Activated CD4-positive, alpha-beta T cell treated with anti-CD3 and anti-CD28 coated beads for 36 hours (primary cell): ENCODE data around the gene KNL1. TPM values are rescaled to one million over a fixed set of nuclear protein-coding genes. Genes with fewer than 3 reads are reported as not detected.
"Not testable (repeated sequence)": the region's sequence is repeated elsewhere in the genome, so short reads cannot be mapped to it uniquely, and the experiment has no call there.

Experiments
- ATAC-seq: fragments of 200-7000 bp; cut with Tn5 transposase; one replicate; pipeline ENCODE4 v1.10.0; 2021; ENCODE audit warnings: mild to moderate bottlenecking, moderate library complexity
- CTCF ChIA-PET: fragments of 350-600 bp; sonication (Branson Sonifier 250); formaldehyde crosslinking; loops from one replicate; lab custom pipeline; 2021; ENCODE audit warnings: antibody characterized with exemption; lab: Charles Lee
- POLR2A ChIA-PET: fragments of 350-600 bp; sonication (Branson Sonifier 250); formaldehyde crosslinking; loops from one replicate; lab custom pipeline; 2021; ENCODE audit warnings: antibody characterized with exemption, inconsistent platforms; lab: Charles Lee
- DNase-seq: peaks from one replicate; pipeline ENCODE4 v3.0.0-alpha.2; 2020
- H3K27ac Mint-ChIP-seq: one replicate; pipeline ENCODE4 v1.8.0; 2021; ENCODE audit warnings: mixed read lengths
- H3K27me3 Mint-ChIP-seq: one replicate; pipeline ENCODE4 v1.8.0; 2021; ENCODE audit warnings: mixed read lengths
- H3K36me3 Mint-ChIP-seq: one replicate; pipeline ENCODE4 v1.8.0; 2021; ENCODE audit warnings: low read depth, mixed read lengths
- H3K4me1 Mint-ChIP-seq: one replicate; pipeline ENCODE4 v1.8.0; 2021; ENCODE audit warnings: mixed read lengths
- H3K4me3 Mint-ChIP-seq: one replicate; pipeline ENCODE4 v1.8.0; 2021; ENCODE audit warnings: mild to moderate bottlenecking, moderate library complexity, mixed read lengths
- H3K9me3 Mint-ChIP-seq: one replicate; pipeline ENCODE4 v1.8.0; 2021; ENCODE audit warnings: low read depth, mixed read lengths
- intact Hi-C, 2 experiments: fragments of 100-400 bp; cut with DNase I in 1 of 2; cut with micrococcal nuclease in 1 of 2; formaldehyde crosslinking; loops; one replicate each; pipeline versions ENCODE4 v1.14.2 to v1.15.1; 2022 to 2024; cut with DNase I, micrococcal nuclease
- total RNA-seq, 2 experiments: library from RNA; stranded (reverse); gene quantifications; one replicate each; pipeline ENCODE4 v1.2.3, GENCODE V29; 2021

The KNL1 gene
- total RNA-seq, 2 experiments from 2014 or later = 26.2 to 33.5 TPM

DNA sequence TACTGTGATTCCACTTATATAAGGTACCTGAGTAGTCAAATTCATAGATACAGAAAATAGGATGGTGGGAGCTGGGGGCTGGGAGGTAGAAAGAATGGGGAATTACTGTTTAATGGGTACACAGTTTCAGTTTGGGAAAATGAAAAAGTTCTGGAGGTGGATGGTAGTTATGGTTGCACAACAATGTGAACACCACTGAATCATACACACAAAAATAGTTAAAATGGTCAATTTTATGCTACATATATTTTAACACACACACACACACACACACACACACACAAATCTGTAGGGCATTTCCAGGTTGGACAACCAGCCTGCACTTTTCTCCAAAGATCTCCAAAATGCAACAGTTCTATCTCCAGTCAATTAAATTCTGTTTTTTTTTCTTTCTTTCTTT lies 30.6 kb upstream of the KNL1 start:
- H3K4me3 Mint-ChIP-seq = peak overlapping the region; percentile 96
- POLR2A ChIA-PET = no interaction called here
- no peak overlapping the region for H3K27ac Mint-ChIP-seq
- H3K9me3 Mint-ChIP-seq = no peaks in the 10 kb centered on the region
- H3K4me1 Mint-ChIP-seq = peaks cover 50% of the 10 kb centered on the region
- no peaks in the 10 kb centered on the region for H3K27me3 Mint-ChIP-seq
- intact Hi-C loops = loop anchor here in 1 of 2 experiments (10.0 kb wide), 1 partner anchor 629 kb away; the partner anchor contains the start of gene EIF2AK4
- ATAC-seq (no peak), DNase-seq (no peak)
- CTCF ChIA-PET = interaction anchor here (3.0 kb wide), 1 partner anchor 24 kb away, joined by 6 read pairs; no protein-coding TSS in a partner anchor
- H3K36me3 Mint-ChIP-seq = peaks cover 15% of the 10 kb centered on the region

GRCh38 chr15:40564591-40565332 lies 29.3 kb upstream of the KNL1 start, which contains the start of gene CCDC32:
TSS of gene CCDC32 (minus strand) at chr15:40565042. CDS start at chr15:40563015, 2,027 bp downstream.
- Mint-ChIP-seq H3K27me3 (no peaks in the 10 kb centered on the region), H3K4me1 (peaks cover 44% of the 10 kb centered on the region), H3K9me3 (no peaks in the 10 kb centered on the region), H3K4me3 (peak within 1 kb of the TSS; percentile 96), H3K36me3 (peaks cover 15% of the 10 kb centered on the region), H3K27ac (peak within 1 kb of the TSS; percentile 93)
- ChIA-PET POLR2A (interaction anchor here (0.5 to 0.9 kb wide), 5 partner anchors 12 to 329 kb away, joined by 3 to 4 read pairs (median 3); partner anchors contain the start of genes DNAJC17, VPS18 and ZFYVE19), CTCF (interaction anchor here (0.5 to 3.0 kb wide), 11 partner anchors 8 to 293 kb away, joined by 3 to 13 read pairs (median 3); no protein-coding TSS in a partner anchor)
- intact Hi-C loops = loop anchor here (1.0 to 10.0 kb wide), 11 partner anchors 29 to 782 kb away; partner anchors contain the start of genes BAHD1 (in 1 of the 2), DNAJC17 (in 1 of the 2), EIF2AK4 (in 1 of the 2) and FSIP1 (in 1 of the 2)
- DNase-seq (peak; percentile 97), ATAC-seq (peak; percentile 97)

DNA sequence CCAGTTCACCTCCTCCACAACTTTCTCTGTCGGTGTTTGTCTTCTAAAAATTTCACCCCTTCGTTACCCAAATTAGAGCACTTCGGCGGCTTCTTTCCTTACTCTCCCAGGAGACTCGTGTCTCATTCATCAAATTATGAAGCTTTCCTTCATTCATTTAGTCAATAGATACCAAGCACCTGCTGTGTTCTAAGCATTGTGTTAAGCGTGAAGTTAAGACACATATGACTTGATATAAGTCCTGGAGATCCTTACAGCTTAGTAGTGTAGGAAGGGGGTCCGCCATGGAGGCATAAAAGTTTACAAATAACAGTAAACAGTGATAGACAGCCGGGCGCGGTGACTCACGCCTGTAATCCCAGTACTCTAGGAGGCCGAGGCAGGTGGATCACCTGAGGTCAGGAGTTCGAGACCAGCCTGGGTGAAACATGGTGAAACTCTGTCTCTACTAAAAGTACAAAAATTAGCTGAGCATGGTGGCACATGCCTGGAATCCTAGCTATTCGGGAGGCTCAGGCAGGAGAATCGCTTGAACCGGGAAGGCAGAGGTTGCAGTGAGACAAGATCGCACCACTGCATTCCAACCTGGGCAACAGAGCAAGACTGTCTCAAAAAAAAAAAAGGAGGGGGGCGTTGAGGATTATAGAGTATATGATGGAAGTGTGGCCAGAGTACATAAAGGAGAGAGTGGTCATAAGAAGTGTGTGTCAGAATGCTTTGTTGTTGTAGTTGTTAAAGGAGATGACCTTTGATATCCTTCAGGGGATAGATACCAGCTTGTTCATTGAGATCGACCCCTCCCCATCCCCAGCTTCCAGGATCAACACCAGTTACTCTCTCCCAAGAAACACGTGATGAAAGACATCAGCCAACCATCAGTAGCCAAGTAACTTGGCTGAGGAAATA lies 28.5 kb upstream of the KNL1 start:
- Mint-ChIP-seq H3K36me3 (peaks cover 12% of the 10 kb centered on the region), H3K9me3 (no peaks in the 10 kb centered on the region), H3K27ac (peak overlapping the region; percentile 93), H3K4me1 (peaks cover 45% of the 10 kb centered on the region), H3K4me3 (peak overlapping the region; percentile 96), H3K27me3 (no peaks in the 10 kb centered on the region)
- intact Hi-C loops = loop anchor here (1.0 to 10.0 kb wide), 11 partner anchors 28 to 783 kb away; partner anchors contain the start of genes BAHD1 (in 1 of the 2), DNAJC17 (in 1 of the 2), EIF2AK4 (in 1 of the 2) and FSIP1 (in 1 of the 2)
- POLR2A ChIA-PET = interaction anchor here (0.6 to 0.9 kb wide), 3 partner anchors 11 to 329 kb away, joined by 3 read pairs; partner anchors contain the start of gene VPS18
- CTCF ChIA-PET = interaction anchor here (0.8 to 3.0 kb wide), 8 partner anchors 8 to 292 kb away, joined by 3 to 13 read pairs (median 4); no protein-coding TSS in a partner anchor
- DNase-seq = peak; percentile 22
- no peak for ATAC-seq

DNA sequence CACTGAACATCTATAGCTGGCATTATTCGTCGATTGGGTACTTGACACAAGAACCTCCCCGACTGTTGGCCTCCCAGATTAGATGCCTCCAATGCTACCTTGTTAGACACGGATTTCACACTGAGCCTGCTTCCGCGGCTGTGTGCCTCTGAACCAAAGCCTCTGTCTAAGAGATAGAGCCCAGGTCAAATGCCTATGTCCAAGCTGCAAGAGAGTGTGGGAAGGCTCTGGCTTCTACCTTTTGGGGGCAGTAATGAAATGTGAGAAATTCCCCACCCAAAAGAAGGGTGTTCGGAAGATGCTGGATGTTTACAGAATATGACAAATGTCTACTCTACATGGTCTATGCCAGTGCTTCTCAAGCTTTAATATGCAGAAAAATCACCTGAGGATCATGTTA lies 26.9 kb upstream of the KNL1 start:
- Mint-ChIP-seq H3K36me3 (peaks cover 5% of the 10 kb centered on the region), H3K4me3 (no peak overlapping the region), H3K4me1 (peaks cover 50% of the 10 kb centered on the region), H3K27ac (no peak overlapping the region), H3K9me3 (no peaks in the 10 kb centered on the region), H3K27me3 (no peaks in the 10 kb centered on the region)
- ChIA-PET CTCF (no interaction called here), POLR2A (no interaction called here)
- DNase-seq (no peak), ATAC-seq (no peak)
- intact Hi-C loops = loop anchor here (5.0 to 10.0 kb wide), 3 partner anchors 245 to 785 kb away; partner anchors contain the start of genes EIF2AK4 (in 1 of the 2), FSIP1 (in 1 of the 2) and INAFM2 (in 1 of the 2)

DNA sequence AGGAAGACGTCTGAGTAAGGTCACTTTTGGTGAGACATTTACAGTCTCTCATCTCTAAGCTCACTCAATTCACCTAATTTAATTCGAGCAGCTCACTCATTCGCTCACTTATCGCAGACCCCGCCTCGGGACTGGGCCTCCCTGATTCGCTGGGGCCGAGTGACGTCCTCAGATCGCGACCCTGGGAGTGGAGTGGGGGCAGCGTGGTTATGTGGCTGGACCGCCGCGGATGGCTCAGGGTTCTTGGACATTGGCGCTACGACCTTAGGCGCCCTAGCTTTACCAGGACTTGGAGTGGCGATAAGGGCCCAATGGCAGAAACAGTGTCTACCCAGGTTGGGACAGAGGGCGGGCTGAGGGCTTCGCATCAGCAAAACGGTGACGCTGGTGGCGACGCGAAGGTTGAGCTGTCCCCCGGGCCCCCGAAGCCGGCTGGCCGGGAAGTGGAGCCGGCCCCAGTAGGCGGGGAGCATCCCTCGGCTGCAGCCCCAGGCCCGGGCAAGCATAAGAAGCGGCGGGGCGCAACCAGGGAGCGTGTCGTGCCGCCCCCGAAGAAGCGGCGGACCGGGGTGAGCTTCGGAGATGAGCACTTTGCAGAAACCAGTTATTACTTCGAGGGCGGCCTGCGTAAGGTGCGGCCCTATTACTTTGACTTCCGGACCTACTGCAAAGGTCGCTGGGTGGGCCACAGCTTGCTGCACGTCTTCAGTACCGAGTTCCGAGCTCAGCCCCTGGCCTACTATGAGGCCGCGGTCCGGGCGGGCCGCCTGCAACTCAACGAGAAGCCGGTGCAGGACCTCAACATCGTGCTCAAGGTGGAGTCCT lies 24.7 kb upstream of the KNL1 start, which contains the start of gene RPUSD2:
TSS of gene RPUSD2 (plus strand) at position 171 of the 825 bp plus-strand sequence. CDS start at position 210, 39 bp downstream.
- ChIA-PET CTCF (interaction anchor here (0.8 to 1.8 kb wide), 6 partner anchors 10 to 334 kb away, joined by 3 to 11 read pairs (median 5); no protein-coding TSS in a partner anchor), POLR2A (interaction anchor here (0.6 to 1.3 kb wide), 4 partner anchors 63 to 125 kb away, joined by 3 to 5 read pairs (median 4); partner anchors contain the start of gene RAD51)
- peak; percentile 96 for DNase-seq
- peaks cover 23% of the 10 kb centered on the region for H3K36me3 Mint-ChIP-seq
- H3K27me3 Mint-ChIP-seq = no peaks in the 10 kb centered on the region
- intact Hi-C loops = loop anchor here (1.0 to 10.0 kb wide), 11 partner anchors 25 to 787 kb away; partner anchors contain the start of genes KNL1 (in 2 of the 2), BAHD1 (in 1 of the 2), DNAJC17 (in 1 of the 2) and EIF2AK4 (in 1 of the 2)
- no peaks in the 10 kb centered on the region for H3K9me3 Mint-ChIP-seq
- ATAC-seq = peak; percentile 70
- peaks cover 40% of the 10 kb centered on the region for H3K4me1 Mint-ChIP-seq
- H3K27ac Mint-ChIP-seq = peak within 1 kb of the TSS; percentile 88
- peak within 1 kb of the TSS; percentile 96 for H3K4me3 Mint-ChIP-seq

- intact Hi-C loops = no loop called here
- peak overlapping the region; percentile 4 for H3K27ac Mint-ChIP-seq
- ATAC-seq (peak; percentile 74), DNase-seq (no peak)
- H3K27me3 Mint-ChIP-seq = no peaks in the 10 kb centered on the region
- H3K4me1 Mint-ChIP-seq = peaks cover 36% of the 10 kb centered on the region
- CTCF ChIA-PET = interaction anchor here (0.6 to 1.6 kb wide), 3 partner anchors 13 to 18 kb away, joined by 3 to 6 read pairs (median 3); no protein-coding TSS in a partner anchor
- no peak overlapping the region for H3K4me3 Mint-ChIP-seq
- POLR2A ChIA-PET = interaction anchor here (0.7 kb wide), 1 partner anchor 1086 kb away, joined by 3 read pairs; no protein-coding TSS in a partner anchor
- H3K9me3 Mint-ChIP-seq = no peaks in the 10 kb centered on the region
- peaks cover 32% of the 10 kb centered on the region for H3K36me3 Mint-ChIP-seq
These were observed 18.9 kb upstream of the KNL1 start for GRCh38 chr15:40575113-40575512.

GRCh38 chr15:40576914-40577313 lies 17.1 kb upstream of the KNL1 start:
- H3K27me3 Mint-ChIP-seq, H3K27ac Mint-ChIP-seq, ATAC-seq, H3K9me3 Mint-ChIP-seq, H3K4me3 Mint-ChIP-seq, CTCF ChIA-PET, DNase-seq, intact Hi-C loops: not testable (repeated sequence)
- Mint-ChIP-seq H3K36me3 (peaks cover 27% of the 10 kb centered on the region), H3K4me1 (peaks cover 22% of the 10 kb centered on the region)
- POLR2A ChIA-PET = interaction anchor here (0.6 to 0.7 kb wide), 2 partner anchors 12 to 23 kb away, joined by 3 to 5 read pairs; partner anchors contain the start of gene CCDC32

- ATAC-seq (peak; percentile 30), DNase-seq (no peak)
- peaks cover 17% of the 10 kb centered on the region for H3K4me1 Mint-ChIP-seq
- no peak overlapping the region for H3K4me3 Mint-ChIP-seq
- H3K27me3 Mint-ChIP-seq = no peaks in the 10 kb centered on the region
- no peak overlapping the region for H3K27ac Mint-ChIP-seq
- intact Hi-C loops = no loop called here
- peaks cover 5% of the 10 kb centered on the region for H3K9me3 Mint-ChIP-seq
- ChIA-PET POLR2A (no interaction called here), CTCF (no interaction called here)
- peaks cover 12% of the 10 kb centered on the region for H3K36me3 Mint-ChIP-seq
These were observed 15.2 kb upstream of the KNL1 start for GRCh38 chr15:40578892-40579291.

DNA sequence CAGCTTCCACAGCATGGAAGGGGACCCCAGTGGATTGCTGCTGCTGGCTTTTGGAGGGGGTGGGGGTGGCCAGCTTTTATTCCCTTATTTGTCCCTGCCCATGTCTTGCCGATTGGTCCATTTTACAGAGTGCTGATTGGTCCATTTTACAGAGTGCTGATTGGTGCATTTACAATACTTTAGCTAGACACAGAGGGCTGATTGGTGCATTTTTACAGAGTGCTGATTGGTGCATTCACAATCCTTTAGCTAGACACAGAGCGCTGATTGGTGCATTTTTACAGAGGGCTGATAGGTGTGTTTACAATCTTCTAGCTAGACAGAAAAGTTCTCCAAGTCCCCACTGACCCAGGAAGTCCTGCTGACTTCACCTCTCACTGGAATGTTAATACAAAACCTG lies 12.3 kb upstream of the KNL1 start:
- H3K27ac Mint-ChIP-seq, DNase-seq, H3K9me3 Mint-ChIP-seq, H3K4me1 Mint-ChIP-seq, ATAC-seq, H3K4me3 Mint-ChIP-seq, H3K27me3 Mint-ChIP-seq, intact Hi-C loops, H3K36me3 Mint-ChIP-seq, POLR2A ChIA-PET: not testable (repeated sequence)
- CTCF ChIA-PET = interaction anchor here (2.6 kb wide), 1 partner anchor 8 kb away, joined by 8 read pairs; no protein-coding TSS in a partner anchor
